Measurements from ENCODE around the gene ATOH8.
A peak's percentile ranks its signal among the peaks of the same experiment; 100 is the strongest.

Gene ATOH8

DNA sequence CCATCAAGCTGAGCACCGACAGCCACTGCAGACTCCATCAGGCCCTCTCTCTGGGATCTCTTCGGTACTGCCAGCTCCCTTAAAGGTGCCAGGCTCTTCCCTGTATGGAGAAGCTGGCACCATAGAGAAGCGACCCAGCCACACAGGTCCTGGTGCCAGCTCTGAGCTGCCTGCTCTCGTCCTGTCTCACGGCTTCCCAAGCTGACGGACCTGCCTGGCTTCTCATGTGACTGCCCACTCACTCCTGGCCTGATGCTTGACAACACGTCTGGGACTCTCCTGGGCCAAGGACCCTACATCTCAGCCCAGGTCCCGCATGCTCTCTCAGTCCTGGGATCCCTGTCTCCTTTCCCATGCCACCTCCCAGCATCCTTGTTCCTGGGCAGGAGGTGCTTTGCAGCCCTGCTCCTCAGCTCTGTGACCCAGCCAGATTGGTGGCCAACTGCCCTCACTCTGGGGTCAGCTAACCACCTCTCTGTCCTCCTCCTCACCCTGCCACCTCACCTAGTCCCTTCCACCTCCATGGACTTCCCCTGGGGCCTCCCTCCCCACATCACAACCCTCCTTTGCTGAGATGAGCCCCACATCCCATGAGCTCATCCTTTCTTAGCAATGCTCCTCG, 12.5 kb upstream of the ATOH8 start:
- H3K4me1 Mint-ChIP-seq: peaks cover 11% of the 10 kb centered on the region
- H3K27ac Mint-ChIP-seq: no peak overlapping the region
- ATAC-seq (no peak), DNase-seq (ENCODE audit: low spot score in 2 of 2) (no peak)
- H3K9me3 Mint-ChIP-seq: no peaks in the 10 kb centered on the region
- H3K36me3 Mint-ChIP-seq: no peaks in the 10 kb centered on the region
- H3K4me3 Mint-ChIP-seq: no peak overlapping the region

DNA sequence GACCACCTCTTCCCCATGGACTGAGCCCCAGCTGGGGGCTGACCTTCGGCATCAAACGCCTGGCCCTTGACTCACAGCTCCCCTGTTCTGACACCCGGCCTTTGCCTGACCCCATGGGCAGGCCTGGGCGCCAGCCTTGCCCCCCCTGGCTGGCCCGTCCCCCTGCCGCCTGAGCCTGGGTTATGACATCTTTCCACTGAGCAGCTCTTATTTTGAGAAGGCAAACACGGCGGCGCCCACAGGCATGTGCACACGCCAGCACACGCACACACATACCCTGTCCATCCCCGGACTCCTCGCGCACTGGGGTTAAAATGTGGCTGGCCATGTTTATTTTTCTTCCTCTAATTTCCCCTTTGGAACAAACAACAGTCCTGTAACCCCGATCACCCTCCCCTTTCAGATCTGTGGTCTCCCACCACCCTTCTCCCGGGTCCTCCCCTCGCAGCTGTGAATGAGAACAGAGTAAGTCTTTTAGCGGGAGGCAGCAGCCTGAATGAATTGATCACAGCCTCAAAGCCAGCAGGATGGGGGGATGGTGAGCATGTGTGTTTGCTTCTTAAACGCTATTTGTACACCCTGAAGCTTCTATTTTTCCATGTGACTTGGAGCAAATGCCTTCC, 11.8 kb upstream of the ATOH8 start:
- Mint-ChIP-seq H3K4me3 (no peak overlapping the region), H3K27ac (no peak overlapping the region), H3K36me3 (no peaks in the 10 kb centered on the region), H3K4me1 (peaks cover 11% of the 10 kb centered on the region), H3K9me3 (no peaks in the 10 kb centered on the region)
- ATAC-seq (no peak), DNase-seq (ENCODE audit: low spot score in 2 of 2) (no peak)

DNA sequence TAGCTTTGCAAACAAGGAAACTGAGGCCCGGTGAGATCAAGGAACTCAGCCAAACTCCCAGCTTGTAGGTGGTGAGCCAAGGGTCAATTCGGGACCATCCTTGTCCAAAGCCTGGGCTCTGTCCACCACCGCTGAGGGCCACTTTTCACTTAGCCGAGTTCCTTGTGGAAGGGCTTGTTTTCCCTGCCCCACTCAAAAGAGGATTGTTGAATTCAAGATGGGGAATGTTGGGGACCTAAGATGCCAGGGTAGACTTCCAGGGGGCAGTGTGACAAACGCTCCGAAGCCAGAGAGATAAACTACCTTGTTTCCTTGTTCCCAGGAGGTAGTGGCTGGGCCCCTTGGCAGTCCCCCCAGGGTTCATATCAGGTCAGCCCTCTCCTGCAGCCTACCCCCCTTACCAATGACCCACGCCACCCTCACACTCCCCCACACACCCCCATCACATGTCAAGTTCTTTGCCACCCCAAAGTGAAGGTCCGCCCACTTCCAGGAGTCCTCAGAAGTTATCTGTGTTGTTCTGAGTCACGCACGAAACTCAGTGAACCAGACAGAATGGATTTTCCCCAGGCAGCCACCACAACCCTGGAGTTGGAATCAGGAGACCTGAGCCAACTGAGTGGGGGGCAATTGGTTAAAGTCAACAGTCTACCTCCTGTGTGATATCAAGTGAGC, 10.3 kb upstream of the ATOH8 start:
- no peaks in the 10 kb centered on the region for H3K36me3 Mint-ChIP-seq
- no peak overlapping the region for H3K27ac Mint-ChIP-seq
- ATAC-seq (no peak), DNase-seq (ENCODE audit: low spot score in 2 of 2) (no peak)
- no peaks in the 10 kb centered on the region for H3K9me3 Mint-ChIP-seq
- no peak overlapping the region for H3K4me3 Mint-ChIP-seq
- peaks cover 11% of the 10 kb centered on the region for H3K4me1 Mint-ChIP-seq

DNA sequence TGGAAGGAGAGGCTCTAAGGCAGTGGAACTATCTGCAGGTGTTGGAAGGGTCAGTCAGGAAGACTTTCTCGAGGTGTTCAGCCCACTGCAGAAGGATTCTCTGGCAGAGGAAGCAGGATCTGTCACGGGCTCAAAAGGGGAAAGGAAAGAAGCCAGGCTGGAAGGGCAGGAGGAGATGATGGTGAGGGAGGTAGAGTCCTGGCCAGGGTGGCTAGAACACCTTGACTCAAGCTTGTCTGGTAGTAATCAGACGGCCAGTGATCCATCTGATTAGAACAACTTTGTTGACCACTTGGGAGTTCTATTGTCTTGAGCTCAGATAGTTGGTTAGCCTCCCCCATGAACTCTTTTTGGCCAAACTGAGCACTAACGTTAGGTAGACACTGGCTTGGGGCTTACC, 9.7 kb upstream of the ATOH8 start:
- Mint-ChIP-seq H3K36me3 (no peaks in the 10 kb centered on the region), H3K9me3 (no peaks in the 10 kb centered on the region), H3K4me1 (peaks cover 11% of the 10 kb centered on the region), H3K27ac (no peak overlapping the region), H3K4me3 (no peak overlapping the region)
- DNase-seq (ENCODE audit: low spot score in 2 of 2) (no peak), ATAC-seq (no peak)

DNA sequence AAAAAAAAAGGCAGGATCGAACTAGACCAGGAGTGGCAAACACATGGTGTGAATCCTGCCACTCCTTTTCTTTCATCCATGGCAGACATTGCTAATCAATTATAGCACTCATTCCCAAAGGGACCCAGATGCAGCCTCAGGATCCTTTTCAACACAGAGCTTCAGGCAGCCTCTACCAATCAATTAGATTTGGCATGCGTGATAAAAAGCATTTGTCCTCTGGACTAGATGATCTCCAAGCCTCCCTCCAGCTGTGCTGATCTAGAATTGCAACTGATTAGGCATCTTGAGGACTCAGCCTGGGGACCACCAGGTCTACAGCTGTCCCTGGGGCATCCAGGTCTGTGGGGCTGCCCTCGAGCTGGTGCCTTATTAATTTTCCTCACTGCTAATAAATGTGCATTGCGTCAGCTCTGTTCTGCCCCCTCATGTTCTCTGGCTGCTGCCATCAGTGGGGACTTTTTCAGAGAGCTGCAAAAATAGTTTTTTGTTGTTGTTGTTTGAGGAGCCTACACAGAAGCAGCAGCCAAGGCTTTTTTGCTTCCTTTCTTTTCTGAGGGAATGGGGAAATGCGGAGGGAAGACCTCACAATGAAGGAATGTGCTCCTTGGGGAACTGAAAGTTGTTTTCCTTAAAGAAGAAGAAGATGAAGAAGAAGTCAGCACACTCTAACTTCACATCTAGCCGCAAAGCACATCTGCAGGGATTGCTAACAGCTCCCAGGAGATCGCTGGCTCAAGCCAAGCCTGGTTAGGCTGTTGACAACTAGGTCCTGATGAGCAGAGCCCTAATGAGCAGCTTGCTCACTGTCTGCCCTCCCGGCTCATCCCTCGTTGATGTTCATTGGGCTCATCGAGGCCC, 8.8 kb upstream of the ATOH8 start:
- no peak overlapping the region for H3K27ac Mint-ChIP-seq
- DNase-seq (ENCODE audit: low spot score in 2 of 2) (no peak), ATAC-seq (no peak)
- no peak overlapping the region for H3K4me3 Mint-ChIP-seq
- no peaks in the 10 kb centered on the region for H3K9me3 Mint-ChIP-seq
- peaks cover 11% of the 10 kb centered on the region for H3K4me1 Mint-ChIP-seq
- H3K36me3 Mint-ChIP-seq: no peaks in the 10 kb centered on the region

DNA sequence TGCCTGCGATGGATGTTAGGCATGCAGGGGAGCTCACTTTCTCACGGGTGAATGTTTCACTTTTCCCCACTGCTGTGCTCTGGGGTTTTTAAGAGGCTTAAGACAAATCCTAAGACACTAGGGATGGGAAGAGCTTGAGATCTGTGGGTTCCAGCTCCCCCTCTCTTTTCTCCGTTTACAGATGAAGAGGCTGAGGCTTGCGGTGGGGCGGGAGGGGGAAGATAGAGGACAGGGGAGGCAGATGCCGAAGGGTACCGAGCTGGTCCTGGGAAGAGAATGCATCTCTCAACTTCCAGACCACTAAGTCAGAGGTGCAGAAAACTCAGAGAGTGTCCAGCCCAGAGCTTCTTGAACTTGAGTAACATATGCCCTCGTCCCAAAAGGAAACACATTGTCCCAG, 8.2 kb upstream of the ATOH8 start:
- Mint-ChIP-seq H3K4me1 (peaks cover 11% of the 10 kb centered on the region), H3K36me3 (no peaks in the 10 kb centered on the region), H3K4me3 (no peak overlapping the region), H3K9me3 (no peaks in the 10 kb centered on the region), H3K27ac (no peak overlapping the region)
- no peak for ATAC-seq
- no peak for DNase-seq (ENCODE audit: low spot score in 2 of 2)

DNA sequence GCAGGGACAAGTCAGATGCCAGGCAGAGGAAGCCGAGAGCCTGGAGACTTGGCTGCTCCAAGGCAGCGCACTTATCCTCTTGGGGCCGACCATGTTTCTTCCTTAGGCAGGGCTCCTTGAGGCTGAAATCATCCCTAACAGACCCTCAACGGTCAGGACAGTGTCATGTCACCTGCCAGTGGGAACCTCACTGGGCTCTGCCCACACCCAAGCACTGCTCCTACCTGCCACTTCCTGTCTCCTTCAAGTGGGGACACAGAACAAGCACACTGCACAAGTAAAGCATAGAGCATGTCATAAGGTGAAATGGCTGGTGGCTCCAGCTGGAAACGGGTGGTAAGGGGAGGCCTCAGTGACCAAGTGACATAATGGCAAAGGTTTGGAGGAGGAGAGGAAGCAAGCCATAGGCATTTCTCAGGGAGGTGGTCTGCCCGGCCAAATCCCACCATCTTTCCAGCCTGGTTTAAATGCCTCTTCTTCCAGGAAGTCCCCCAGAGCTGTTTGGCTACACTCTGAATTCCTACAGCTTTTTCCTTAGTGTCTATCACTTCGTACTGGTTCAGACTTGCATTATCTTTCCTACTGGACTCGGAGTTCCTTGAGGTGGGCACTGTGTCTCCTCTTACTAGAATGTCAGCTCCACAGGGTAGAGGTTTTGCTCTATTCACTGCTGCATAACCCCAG, 7.3 kb upstream of the ATOH8 start:
- no peak for ATAC-seq
- Mint-ChIP-seq H3K27ac (no peak overlapping the region), H3K4me1 (peaks cover 9% of the 10 kb centered on the region), H3K4me3 (no peak overlapping the region), H3K9me3 (no peaks in the 10 kb centered on the region), H3K36me3 (no peaks in the 10 kb centered on the region)
- DNase-seq (ENCODE audit: low spot score in 2 of 2): no peak

DNA sequence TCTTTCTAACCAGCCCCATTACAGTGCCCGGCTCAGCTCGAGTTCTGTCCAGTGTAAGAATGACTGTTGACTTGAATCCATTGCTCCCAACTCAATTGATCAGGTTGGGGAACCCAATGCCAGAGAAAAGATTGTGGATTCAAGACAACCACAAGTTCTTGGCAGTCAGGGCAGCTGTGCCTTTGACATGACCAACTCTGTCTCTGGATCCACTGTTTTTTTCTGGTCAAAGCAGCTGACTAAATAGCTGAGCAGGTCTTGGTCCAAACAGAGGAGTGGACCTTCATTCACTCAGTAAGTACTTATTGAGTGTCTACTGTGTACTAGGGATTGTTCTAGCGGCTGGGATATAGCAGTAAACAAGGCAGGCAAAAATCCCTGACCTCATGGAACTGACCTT, 6.3 kb upstream of the ATOH8 start:
- no peak for DNase-seq (ENCODE audit: low spot score in 2 of 2)
- Mint-ChIP-seq H3K4me1 (no peaks in the 10 kb centered on the region), H3K4me3 (no peak overlapping the region), H3K36me3 (no peaks in the 10 kb centered on the region), H3K9me3 (no peaks in the 10 kb centered on the region), H3K27ac (no peak overlapping the region)
- ATAC-seq: no peak

DNA sequence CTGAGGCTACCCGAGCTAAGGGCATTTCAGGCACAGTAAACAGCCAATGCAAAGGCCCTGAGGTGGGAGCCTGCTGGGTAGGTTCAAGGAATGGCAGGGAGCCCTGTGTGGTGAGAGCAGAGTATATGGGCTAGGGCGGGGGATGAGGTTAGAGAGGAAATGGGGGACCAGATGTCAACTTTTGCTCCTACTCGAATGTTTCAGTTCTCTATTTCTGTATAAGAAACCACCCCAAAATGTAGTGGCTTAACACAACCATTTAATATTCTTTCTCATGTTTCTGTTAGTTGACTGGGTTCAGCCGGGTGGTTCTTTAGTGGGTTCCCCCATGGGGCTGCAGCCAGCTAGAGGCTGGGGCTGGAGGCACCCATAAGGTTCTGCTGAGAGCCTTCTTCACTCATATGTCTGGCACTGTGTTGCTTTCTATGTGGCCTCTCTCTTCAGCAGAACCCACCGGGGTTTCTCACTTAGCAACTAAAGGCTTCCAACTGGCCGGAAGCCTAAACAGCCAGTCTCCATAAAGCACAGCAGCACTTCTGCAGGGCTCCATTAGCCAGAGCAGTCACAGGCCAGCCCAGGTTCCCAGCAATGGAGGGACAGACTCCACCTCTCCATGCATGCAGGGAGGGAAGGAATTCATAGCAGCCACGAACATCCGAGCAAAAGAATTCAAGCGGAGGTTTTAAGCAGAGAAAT, 5.6 kb upstream of the ATOH8 start:
- Mint-ChIP-seq H3K4me3 (no peak overlapping the region), H3K27ac (no peak overlapping the region), H3K9me3 (no peaks in the 10 kb centered on the region), H3K36me3 (no peaks in the 10 kb centered on the region), H3K4me1 (peaks cover 4% of the 10 kb centered on the region)
- ATAC-seq (no peak), DNase-seq (ENCODE audit: low spot score in 2 of 2) (no peak)

DNA sequence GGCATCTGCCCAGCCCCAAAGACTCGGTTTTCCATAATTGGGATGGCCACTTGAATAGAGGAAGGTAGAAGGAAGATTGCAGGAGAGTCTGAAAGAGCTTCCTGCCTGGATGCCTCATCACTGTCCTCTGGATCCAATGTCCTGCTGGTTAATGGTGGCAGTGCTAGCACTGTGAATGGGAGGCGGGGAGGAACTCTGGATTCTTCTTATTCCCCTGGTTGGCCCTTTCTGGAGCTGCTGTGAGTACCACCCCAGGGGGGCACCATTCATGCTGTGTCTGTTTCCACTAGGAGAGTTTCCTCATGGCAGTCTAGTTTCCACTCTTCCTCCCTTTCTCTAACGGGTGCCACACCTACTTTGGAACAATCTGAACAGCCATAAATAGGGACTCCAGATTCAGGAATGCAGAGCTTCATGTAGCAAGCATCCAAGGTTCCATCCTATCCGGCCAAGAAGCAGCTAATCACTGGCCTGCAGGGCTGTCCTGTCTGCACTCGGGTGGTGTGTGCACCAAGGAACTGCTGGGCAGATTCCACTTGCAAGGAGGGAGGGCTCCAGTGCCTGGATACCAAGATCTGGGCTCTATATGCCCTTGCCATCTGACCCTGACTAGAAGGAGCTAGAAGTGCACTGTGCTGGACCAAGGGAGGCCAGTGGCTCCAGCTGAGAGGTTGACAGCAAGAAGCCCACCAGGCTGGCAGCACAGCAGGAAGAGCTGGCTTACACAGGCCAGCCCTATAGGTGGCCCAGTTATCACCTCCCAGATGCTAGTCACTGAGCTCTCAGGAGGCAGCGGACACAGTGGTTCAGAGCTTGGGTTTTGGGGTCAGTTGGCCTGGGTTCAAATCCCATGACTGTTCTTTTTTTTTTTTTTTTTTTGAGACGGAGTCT, 4.6 kb upstream of the ATOH8 start:
- H3K36me3 Mint-ChIP-seq: no peaks in the 10 kb centered on the region

DNA sequence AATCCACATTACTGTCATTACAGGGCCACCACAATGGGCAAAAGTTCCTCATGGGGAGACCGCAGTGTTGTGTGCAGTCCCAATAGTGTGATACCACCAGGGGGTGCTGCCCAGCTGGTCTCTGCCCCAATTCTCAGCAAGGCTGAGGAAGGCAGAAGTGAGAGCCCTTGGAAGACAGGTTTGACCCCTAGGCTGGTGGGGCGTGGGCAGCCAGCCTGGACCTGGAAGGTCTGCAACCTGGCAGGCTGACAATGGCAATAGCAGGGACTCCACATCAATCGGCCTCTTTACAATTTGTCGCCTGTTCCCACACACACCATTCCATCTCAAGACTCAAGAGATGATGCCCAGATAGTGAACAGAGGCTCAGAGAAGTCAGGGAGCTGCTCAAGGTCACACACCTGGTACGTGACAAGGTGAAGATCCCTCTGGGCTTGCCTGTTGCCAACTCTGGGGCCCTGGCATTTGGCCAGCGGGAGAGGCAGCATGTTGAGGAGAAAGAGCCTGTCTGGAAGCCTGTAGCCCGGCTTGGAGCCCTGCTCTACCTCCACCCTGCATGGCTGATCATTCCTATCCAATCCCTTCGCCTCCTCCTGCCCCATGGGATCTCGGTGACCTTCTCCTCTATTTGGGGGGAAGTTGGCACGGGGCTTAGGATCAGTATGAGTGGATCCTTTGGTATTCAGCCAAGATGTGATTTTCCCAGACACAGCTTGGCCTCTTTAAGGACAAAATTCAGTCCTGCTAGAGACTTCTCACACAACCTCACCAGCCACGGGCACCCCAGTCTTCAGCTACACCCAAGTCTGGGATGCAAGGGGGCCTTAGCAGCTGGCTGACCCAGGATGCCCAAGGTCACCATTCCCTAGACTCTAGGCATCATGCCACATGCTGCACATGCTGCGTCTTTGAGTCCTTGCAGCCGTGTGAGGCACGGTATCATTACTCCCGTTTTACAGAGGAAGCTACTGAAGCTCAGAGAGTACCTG, 2.9 kb upstream of the ATOH8 start:
- Mint-ChIP-seq H3K36me3 (no peaks in the 10 kb centered on the region), H3K27ac (no peak overlapping the region), H3K9me3 (no peaks in the 10 kb centered on the region), H3K4me1 (peaks cover 21% of the 10 kb centered on the region), H3K4me3 (no peak overlapping the region)
- DNase-seq (ENCODE audit: low spot score in 2 of 2) (peak; percentile 42 to 72), ATAC-seq (peak; percentile 70)

More for the DNA sequence above, 4.6 kb upstream of the ATOH8 start:
- Mint-ChIP-seq H3K27ac (no peak overlapping the region), H3K9me3 (no peaks in the 10 kb centered on the region), H3K4me3 (no peak overlapping the region), H3K4me1 (peaks cover 8% of the 10 kb centered on the region)
- no peak for DNase-seq (ENCODE audit: low spot score in 2 of 2)
- ATAC-seq: no peak

DNA sequence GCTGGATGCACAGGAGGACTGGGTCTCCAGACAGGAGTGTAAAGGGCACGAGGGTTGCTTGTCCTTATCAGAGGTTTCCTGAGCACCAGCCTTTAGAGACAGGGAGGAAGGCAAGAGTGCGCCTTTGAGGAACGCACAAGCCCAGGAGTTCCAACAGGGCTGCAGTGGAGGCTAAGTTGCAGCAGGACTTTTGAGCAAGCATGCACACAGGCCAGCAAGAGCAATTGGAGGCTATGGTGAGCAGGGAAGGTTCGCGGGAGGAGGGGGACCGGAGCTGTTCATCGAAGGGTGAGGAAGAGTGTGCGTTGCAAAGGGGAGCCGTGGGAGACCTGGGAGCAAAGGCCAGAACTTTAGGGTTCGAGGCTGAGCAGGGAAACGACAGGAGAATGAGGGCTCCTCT, 2.2 kb upstream of the ATOH8 start:
- ATAC-seq (no peak), DNase-seq (ENCODE audit: low spot score in 2 of 2) (no peak)
- no peak overlapping the region for H3K4me3 Mint-ChIP-seq
- H3K9me3 Mint-ChIP-seq: no peaks in the 10 kb centered on the region
- peaks cover 27% of the 10 kb centered on the region for H3K4me1 Mint-ChIP-seq
- H3K27ac Mint-ChIP-seq: no peak overlapping the region
- H3K36me3 Mint-ChIP-seq: no peaks in the 10 kb centered on the region

DNA sequence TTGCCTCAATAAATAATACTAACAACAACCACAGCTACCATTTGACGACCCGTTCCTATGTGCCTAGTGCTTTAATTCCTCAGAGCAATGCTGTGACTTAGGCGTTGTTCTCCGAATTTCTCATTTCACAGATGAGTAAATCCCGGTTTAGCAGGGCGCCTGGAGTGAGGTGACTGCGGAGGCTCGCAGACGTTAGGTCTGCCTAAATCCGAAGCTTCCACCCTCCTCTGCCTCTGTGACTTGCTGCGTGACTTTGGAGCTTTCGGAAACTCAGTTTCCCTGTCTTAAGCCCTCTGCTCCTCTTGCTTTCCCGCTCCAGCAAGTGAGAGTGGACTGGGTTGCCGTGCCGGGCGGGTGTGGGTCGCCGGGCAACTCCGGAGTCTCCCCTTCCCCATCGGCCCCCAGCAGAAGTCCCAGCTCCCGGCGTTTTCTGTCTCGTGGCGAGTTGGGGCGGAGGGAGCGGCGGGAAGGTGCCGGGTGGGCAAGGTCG, 711 bp upstream of the ATOH8 start:
- DNase-seq (ENCODE audit: low spot score in 2 of 2) (no peak), ATAC-seq (no peak)
- Mint-ChIP-seq H3K36me3 (no peaks in the 10 kb centered on the region), H3K4me1 (peaks cover 27% of the 10 kb centered on the region), H3K4me3 (peak overlapping the region; percentile 81), H3K27ac (no peak overlapping the region), H3K9me3 (no peaks in the 10 kb centered on the region)
